ENCODE measurements around the gene GCC2. TPM values are rescaled to one million over a fixed set of nuclear protein-coding genes. Genes with fewer than 3 reads are reported as not detected.
"Not testable (repeated sequence)": the region's sequence is repeated elsewhere in the genome, so short reads cannot be mapped to it uniquely, and the experiment has no call there.

Gene GCC2
- total RNA-seq, 2 experiments from 2014 or later, result 85.7 to 92.2 TPM

DNA sequence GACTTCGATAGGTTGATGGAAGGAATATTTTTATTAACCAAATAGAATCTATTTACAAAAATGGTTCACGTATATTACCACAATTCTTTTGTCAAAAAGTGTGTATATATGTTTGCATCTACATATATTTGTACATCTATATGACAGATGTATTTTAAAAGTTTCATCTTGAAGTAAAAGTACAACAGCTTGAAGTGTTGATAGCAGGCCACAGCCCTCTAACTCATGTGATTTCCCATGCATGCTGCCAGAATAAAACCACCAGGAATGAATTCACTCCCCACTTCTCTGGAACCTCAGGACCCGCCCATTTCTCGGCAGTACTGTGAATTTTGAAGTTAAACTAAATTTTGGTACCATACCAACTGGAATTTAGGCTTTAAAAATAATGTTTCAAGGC, 58.6 kb downstream of the GCC2 start:
- H3K27ac Mint-ChIP-seq, result not testable (repeated sequence)

DNA sequence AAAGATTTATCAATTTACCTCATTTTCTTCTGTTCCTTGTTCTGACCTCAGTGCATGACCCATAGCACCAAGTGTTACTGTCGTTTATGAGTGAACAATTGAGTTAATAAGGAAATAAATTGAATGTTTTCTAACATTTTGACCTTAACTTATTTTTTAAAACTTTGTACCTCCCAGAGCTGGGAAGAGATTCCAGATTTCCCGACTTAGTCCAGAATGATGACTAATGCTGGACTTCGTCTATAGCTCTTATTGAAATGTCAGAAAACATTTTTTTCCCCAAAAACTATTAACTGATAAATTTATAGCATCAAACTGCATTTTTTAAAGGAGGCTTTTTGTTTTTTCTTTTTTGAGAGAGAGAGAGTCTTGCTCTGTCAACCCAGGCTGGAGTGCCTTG, 63.4 kb downstream of the GCC2 start:
- H3K9me3 Mint-ChIP-seq; H3K27me3 Mint-ChIP-seq; H3K4me1 Mint-ChIP-seq; DNase-seq; POLR2A ChIA-PET; H3K27ac Mint-ChIP-seq; ATAC-seq (ENCODE audit: low read depth); H3K4me3 Mint-ChIP-seq: not testable (repeated sequence)
- H3K36me3 Mint-ChIP-seq, result peaks cover 12% of the 10 kb centered on the region

More for the DNA sequence above, 58.6 kb downstream of the GCC2 start:
- H3K4me3 Mint-ChIP-seq; H3K4me1 Mint-ChIP-seq; ATAC-seq (ENCODE audit: low read depth); H3K9me3 Mint-ChIP-seq; DNase-seq; POLR2A ChIA-PET; H3K27me3 Mint-ChIP-seq: not testable (repeated sequence)
- H3K36me3 Mint-ChIP-seq, result peaks cover 36% of the 10 kb centered on the region

DNA sequence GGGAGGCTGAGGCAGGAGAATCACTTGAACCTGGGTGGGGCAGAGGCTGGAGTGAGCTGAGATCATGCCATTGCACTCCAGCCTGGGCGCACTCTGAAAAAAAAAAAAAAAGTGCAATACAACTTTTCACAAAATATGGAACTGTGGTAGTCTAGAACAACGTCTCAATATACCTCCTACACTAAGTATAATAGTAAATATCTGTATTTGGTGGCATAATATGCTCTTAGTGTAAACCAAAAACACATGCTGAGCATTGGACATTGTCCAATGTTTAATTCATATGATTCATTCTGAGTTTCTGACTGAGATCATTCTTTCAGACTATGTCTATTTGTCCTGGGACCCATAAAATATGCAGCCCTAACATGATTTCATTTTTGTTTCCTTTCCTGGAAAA, 65.5 kb downstream of the GCC2 start:
- POLR2A ChIA-PET; H3K4me3 Mint-ChIP-seq; H3K9me3 Mint-ChIP-seq; H3K27me3 Mint-ChIP-seq; H3K27ac Mint-ChIP-seq; H3K4me1 Mint-ChIP-seq; ATAC-seq (ENCODE audit: low read depth); DNase-seq: not testable (repeated sequence)
- peaks cover 11% of the 10 kb centered on the region for H3K36me3 Mint-ChIP-seq

DNA sequence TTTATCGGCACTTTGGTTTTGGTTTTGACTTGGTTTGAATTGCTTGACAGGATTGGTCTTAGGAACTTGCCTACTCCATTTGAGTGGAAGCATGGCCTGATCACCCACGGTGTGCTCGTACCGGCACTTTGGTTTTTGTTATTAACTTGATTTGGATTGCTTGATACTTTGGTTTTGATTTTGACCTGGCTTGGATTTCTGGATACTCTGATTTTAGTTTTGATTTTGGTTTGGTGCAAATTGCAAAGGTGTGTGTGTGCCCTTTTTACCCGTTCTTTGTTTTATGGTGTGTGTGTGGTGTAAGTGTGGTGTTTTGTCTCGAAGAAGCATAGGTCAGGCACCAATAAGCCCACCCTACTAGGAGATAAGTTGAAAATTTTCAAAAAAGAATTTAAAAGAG, 75.7 kb downstream of the GCC2 start:
- H3K27ac Mint-ChIP-seq; ATAC-seq (ENCODE audit: low read depth); H3K4me1 Mint-ChIP-seq; H3K27me3 Mint-ChIP-seq; DNase-seq; POLR2A ChIA-PET; H3K4me3 Mint-ChIP-seq; H3K9me3 Mint-ChIP-seq; H3K36me3 Mint-ChIP-seq: not testable (repeated sequence)

DNA sequence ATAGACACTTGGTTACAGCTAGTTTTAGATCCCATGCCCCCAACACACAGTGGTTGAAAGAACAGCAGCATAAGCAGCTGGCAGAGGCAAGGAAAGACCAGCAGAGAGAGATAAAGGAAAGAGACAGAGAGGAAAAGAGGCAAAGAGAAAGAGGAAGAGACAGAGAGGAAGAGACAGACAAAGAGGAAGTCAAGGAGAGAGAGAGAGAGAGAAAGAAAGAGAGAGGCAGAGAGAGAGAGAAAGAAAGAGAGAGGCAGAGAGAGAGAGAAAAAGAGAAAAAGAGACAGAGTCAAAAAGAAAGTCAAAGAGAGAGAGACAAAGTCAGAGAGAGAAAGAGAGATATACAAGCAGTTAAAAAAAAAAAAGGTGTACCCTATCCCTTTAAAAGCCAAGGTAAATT, 76.3 kb downstream of the GCC2 start:
- H3K9me3 Mint-ChIP-seq; ATAC-seq (ENCODE audit: low read depth); DNase-seq; POLR2A ChIA-PET; H3K27me3 Mint-ChIP-seq; H3K4me1 Mint-ChIP-seq; H3K36me3 Mint-ChIP-seq: not testable (repeated sequence)
- H3K27ac Mint-ChIP-seq, result peak overlapping the region; percentile 22
- peak overlapping the region; percentile 6 for H3K4me3 Mint-ChIP-seq

DNA sequence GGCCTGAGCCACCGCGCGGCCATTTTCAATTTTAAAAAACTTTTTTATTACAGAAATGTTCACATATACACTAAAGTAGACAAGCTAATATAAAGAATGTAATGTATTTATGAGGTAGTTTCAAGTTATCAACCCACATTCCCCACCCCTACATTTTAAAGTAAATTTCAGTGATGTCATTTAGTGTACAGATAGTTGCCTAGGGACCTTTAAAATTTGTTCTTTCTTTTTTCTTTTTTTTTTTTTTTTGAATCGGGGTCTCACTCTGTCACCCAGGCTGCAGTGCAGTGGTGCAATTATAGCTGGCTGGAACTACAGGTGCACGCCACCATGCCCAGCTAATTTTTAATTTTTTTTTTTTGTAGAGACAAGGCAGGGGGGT, 82.7 kb downstream of the GCC2 start:
- ATAC-seq (ENCODE audit: low read depth), result no peak
- Mint-ChIP-seq H3K27ac (peak overlapping the region; percentile 89), H3K27me3 (no peaks in the 10 kb centered on the region), H3K4me1 (peaks cover 21% of the 10 kb centered on the region), H3K4me3 (no peak overlapping the region), H3K9me3 (no peaks in the 10 kb centered on the region), H3K36me3 (peaks cover 3% of the 10 kb centered on the region)
- DNase-seq, result no peak
- POLR2A ChIA-PET, result no interaction called here

DNA sequence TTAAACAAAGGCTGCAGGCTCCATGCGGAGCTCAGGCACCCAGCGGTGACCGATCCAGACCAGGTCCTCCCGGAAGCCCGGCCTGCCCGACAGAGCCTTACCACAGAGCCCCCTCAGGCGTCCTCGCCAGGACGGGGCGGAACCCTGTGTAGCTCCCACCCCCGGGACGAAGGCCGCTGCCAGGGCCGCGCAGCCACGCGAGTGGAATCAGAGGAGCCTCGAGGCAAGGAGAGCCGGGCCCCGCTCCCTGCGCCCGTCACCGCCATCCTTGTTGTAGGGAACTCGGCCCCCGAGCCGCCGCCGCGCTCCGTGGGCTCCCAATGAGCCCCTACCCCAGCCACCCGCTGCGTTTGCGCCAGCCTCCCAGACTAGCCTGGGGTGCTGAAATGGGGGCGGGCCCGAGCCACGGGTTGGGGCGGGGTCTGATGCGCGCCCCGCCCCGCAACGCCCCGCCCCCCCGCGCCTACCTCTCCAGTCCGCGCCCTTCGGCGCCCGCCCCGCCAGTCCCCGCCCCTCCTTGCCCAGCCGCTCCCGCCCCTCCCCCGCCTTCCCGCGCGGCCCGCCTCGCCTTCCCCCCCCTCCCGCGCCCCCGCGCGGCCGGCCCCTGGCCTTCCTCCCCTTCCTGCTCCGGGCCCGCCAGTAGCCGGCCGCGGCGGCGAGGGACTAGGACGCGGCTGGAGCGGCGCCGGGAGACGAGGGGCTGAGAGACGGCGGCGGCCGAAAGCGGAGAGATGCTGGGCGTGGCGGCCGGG, 85.0 kb downstream of the GCC2 start, which contains the start of gene LIMS1:
TSS of gene LIMS1 (plus strand) at position 639 of the 752 bp plus-strand sequence. CDS start at position 732, 93 bp downstream.
- POLR2A ChIA-PET, result interaction anchor here (0.6 to 1.3 kb wide), 7 partner anchors 11 to 185 kb away, joined by 3 to 4 read pairs (median 4); partner anchors contain the start of genes GCC2 and RANBP2
- ATAC-seq (ENCODE audit: low read depth), result peak; percentile 87
- Mint-ChIP-seq H3K36me3 (peaks cover 7% of the 10 kb centered on the region), H3K27ac (peak within 1 kb of the TSS; percentile 96), H3K9me3 (no peaks in the 10 kb centered on the region), H3K4me1 (peaks cover 29% of the 10 kb centered on the region), H3K4me3 (peak within 1 kb of the TSS; percentile 97), H3K27me3 (no peaks in the 10 kb centered on the region)
- DNase-seq, result peak; percentile 86

DNA sequence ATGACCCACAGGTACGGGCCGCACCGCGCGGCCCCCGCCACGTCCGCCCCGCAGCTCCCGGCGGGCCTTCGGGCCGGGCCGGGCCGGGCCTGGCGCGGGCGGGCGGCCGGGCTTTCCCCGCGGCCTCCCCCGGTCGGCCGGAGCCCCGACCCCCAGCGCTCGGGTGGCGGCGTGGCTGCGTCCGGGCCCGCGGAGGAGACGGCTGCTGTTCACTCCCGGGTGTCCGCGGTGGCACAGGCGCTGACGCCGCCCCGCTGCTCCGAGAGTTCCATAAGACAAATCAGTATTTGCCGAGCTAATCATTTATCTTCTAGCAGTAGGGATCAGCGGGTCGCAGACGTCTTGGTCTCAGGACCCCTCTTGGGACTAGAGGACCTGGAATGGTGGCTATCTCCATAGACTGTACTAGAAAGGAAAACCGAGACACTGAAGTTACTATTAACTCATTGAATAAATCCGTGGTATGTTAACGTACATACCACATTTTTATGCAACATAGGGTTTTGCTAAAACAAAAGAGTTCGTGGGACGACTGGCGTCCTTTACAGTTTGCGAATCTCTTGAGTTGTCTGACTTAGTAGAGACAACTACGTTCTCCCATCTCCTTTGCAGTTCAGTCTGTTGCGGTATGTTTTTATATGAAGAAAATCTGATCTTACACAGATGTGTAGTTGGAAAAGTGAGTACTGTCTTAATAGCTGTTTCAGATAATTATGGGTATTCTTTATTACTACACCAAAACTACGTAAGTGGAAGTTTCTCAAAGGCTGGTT, 85.8 kb downstream of the GCC2 start:
- H3K27ac Mint-ChIP-seq, result peak overlapping the region; percentile 85
- peak overlapping the region; percentile 91 for H3K4me3 Mint-ChIP-seq
- H3K27me3 Mint-ChIP-seq, result no peaks in the 10 kb centered on the region
- ATAC-seq (ENCODE audit: low read depth), result peak; percentile 35
- POLR2A ChIA-PET, result interaction anchor here (0.8 to 1.3 kb wide), 3 partner anchors 49 to 86 kb away, joined by 3 to 5 read pairs (median 3); partner anchors contain the start of gene GCC2
- peaks cover 33% of the 10 kb centered on the region for H3K4me1 Mint-ChIP-seq
- peaks cover 8% of the 10 kb centered on the region for H3K36me3 Mint-ChIP-seq
- DNase-seq, result no peak
- no peaks in the 10 kb centered on the region for H3K9me3 Mint-ChIP-seq

DNA sequence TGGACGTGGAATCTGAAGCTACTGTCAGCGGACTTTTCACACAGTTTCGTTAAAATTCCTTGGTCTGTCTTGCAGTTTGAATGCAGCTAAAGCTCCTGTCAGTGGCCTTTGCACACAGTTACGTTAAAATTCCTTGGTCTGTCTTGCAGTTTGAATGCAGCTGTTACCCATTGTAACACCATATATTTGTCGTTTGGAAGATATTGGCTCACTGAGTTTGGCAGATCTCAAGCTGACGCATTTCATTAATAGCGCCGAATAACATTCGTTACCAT, 86.3 kb downstream of the GCC2 start:
- Mint-ChIP-seq H3K9me3 (no peaks in the 10 kb centered on the region), H3K27me3 (no peaks in the 10 kb centered on the region), H3K27ac (no peak overlapping the region), H3K4me3 (peak overlapping the region; percentile 91), H3K36me3 (peaks cover 9% of the 10 kb centered on the region), H3K4me1 (peaks cover 34% of the 10 kb centered on the region)
- DNase-seq (no peak), ATAC-seq (ENCODE audit: low read depth) (no peak)
- POLR2A ChIA-PET, result interaction anchor here (0.8 to 1.3 kb wide), 2 partner anchors 50 to 86 kb away, joined by 3 to 5 read pairs; partner anchors contain the start of gene GCC2

DNA sequence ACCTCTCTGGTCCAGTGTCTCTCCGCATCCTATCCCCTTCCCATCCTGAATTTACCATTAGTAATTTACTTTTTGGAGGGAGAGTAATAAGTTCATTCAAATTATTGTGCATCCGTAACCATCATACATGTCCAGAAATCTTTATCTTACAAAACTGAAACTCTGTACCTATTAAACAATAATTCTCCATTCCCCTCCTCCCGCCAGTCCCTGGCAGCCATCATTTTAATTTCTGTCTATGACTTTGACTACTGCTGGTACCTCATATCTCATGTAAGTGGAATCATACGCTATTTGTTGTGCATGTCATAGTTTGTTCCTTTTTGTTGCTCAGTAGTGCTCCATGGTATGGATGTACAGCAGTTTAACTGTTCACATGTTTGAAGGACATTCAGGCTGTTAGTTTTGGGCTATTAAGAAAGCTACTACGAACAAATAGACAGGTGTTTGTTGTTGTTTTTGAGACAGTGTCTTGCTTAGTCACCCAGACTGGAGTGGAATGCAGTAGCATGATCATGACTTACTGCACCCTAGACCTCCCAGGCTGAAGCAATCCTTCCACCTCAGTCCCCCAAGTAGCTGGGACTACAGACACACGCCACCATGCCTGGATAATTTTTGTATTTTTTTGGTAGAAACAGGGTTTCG, 87.3 kb downstream of the GCC2 start:
- peak overlapping the region; percentile 31 for H3K4me3 Mint-ChIP-seq
- no peak for DNase-seq
- POLR2A ChIA-PET, result no interaction called here
- no peaks in the 10 kb centered on the region for H3K27me3 Mint-ChIP-seq
- H3K9me3 Mint-ChIP-seq, result no peaks in the 10 kb centered on the region
- no peak overlapping the region for H3K27ac Mint-ChIP-seq
- no peak for ATAC-seq (ENCODE audit: low read depth)
- peaks cover 10% of the 10 kb centered on the region for H3K36me3 Mint-ChIP-seq
- peaks cover 29% of the 10 kb centered on the region for H3K4me1 Mint-ChIP-seq

DNA sequence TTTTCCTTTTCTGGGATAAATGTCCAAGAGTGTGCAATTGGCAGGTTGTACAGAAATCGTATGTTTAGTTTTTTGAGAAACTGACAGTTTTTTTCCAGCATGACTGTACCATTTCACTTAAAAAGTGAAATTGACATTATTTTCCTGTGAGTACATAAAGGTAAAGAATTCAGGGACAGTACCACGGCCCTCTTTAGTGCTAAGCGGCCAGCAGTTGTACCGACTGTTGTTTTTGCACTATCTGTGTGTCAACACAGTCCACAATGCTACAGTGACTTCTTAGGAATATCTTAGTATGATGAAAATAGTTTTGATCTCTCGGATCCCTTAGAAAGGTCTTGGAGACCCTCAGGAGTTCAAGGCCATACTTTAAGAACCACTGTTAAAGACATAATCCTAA, 87.9 kb downstream of the GCC2 start:
- Mint-ChIP-seq H3K9me3 (no peaks in the 10 kb centered on the region), H3K27ac (no peak overlapping the region), H3K36me3 (peaks cover 10% of the 10 kb centered on the region), H3K27me3 (no peaks in the 10 kb centered on the region), H3K4me1 (peaks cover 29% of the 10 kb centered on the region), H3K4me3 (no peak overlapping the region)
- ATAC-seq (ENCODE audit: low read depth), result no peak
- POLR2A ChIA-PET, result no interaction called here
- DNase-seq, result no peak

DNA sequence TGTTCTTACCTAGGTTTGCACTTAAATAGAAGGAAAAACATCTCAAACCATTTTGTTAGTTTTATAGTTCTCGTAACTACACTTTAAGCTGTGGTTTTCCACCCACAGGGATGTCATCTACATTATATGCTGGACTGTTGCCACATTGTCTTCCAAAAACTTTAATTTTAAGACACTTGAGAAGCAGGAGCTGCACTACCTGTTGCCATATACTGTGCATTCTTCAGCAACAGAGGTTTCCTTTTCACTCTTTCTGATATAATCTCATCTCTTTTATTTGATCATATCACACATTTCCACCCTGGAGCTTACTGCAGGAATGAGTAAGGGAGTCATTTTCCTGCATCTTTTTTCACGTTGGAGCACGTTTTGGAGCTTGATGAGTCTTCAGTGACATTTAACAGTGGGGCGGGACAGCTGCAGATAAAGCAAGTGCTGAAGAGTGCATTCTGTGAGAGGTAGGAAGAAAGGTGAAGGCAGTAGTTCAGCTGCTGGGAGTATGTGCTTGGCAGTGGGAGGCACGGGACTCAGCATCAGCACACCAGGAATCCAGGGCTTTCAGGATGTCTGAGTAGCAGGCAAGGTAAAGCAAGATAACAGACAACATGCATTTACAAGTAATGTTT, 89.1 kb downstream of the GCC2 start:
- H3K4me1 Mint-ChIP-seq, result peaks cover 26% of the 10 kb centered on the region
- POLR2A ChIA-PET, result no interaction called here
- H3K36me3 Mint-ChIP-seq, result peaks cover 17% of the 10 kb centered on the region
- H3K9me3 Mint-ChIP-seq, result no peaks in the 10 kb centered on the region
- no peak overlapping the region for H3K27ac Mint-ChIP-seq
- H3K4me3 Mint-ChIP-seq, result no peak overlapping the region
- ATAC-seq (ENCODE audit: low read depth) (no peak), DNase-seq (no peak)
- no peaks in the 10 kb centered on the region for H3K27me3 Mint-ChIP-seq

DNA sequence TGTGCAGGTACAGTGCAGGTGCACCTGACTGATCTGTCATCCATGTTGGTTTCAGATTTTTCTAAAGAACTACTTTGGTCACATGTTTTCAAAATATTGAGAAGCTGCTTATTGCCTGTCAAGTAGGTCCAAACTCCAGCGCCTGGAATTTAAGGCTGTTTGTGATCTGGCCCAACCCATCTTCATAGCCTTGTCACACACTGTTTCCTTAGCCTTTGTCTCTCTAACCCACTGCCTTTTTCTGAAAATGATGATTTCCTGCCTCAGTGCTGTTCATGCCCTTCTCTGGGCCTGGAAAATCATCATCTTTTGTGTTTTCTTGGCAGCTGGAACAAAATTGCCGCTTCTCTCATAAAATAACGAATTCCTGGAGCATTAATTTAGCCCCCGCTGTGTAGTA, 92.4 kb downstream of the GCC2 start:
- H3K9me3 Mint-ChIP-seq, result no peaks in the 10 kb centered on the region
- no peaks in the 10 kb centered on the region for H3K27me3 Mint-ChIP-seq
- POLR2A ChIA-PET, result no interaction called here
- ATAC-seq (ENCODE audit: low read depth), result no peak
- H3K4me3 Mint-ChIP-seq, result no peak overlapping the region
- H3K27ac Mint-ChIP-seq, result no peak overlapping the region
- DNase-seq, result no peak
- peaks cover 27% of the 10 kb centered on the region for H3K36me3 Mint-ChIP-seq
- H3K4me1 Mint-ChIP-seq, result peaks cover 13% of the 10 kb centered on the region

Data from activated naive CD8-positive, alpha-beta T cell treated with anti-CD3 and anti-CD28 coated beads, Interleukin-2, amount 10 ng/mL, durations not matched to agents 7 days and 5 days (primary cell).